ENCODE results near the gene GRWD1. TPM values are rescaled to one million over a fixed set of nuclear protein-coding genes. Genes with fewer than 3 reads are reported as not detected.
"Not testable (repeated sequence)": the region's sequence is repeated elsewhere in the genome, so short reads cannot be mapped to it uniquely, and the experiment has no call there.

Gene GRWD1
- total RNA-seq, 1 donor from 2014 or later, result 20.4 TPM

DNA sequence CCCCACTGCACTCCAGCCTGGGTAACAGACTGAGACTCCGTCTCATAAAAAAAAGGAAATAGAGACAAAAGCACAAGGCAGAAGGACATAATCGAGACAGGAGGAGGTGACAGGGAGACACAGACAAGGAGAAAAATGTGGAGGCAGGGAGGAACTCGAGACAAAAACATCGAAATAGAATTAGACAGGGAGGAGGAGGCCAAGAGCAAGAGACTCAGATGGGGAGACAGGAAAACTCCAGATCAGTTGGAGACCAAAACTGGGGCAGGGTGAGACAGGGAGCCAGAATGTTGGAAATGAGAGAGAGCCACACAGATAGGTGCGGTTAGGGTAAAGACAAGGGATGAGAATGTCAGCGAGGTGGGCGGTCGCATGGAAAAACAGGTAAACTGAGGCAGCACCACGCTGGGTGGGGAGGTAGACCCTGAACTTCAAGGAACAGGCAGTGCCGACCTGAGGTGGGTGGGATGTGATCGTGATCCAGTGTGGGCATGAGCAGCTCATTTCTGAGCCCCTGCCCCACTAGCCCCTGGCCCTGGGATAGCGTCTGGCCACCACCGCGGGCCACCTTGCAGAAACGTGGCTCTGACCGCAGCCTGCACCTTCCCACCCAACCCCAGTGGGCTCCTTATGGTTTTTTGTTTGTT lies 38.6 kb downstream of the GRWD1 start:
- intact Hi-C loops (cut with DNase I), result no loop called here
- TF ChIP-seq, protein P1, sequence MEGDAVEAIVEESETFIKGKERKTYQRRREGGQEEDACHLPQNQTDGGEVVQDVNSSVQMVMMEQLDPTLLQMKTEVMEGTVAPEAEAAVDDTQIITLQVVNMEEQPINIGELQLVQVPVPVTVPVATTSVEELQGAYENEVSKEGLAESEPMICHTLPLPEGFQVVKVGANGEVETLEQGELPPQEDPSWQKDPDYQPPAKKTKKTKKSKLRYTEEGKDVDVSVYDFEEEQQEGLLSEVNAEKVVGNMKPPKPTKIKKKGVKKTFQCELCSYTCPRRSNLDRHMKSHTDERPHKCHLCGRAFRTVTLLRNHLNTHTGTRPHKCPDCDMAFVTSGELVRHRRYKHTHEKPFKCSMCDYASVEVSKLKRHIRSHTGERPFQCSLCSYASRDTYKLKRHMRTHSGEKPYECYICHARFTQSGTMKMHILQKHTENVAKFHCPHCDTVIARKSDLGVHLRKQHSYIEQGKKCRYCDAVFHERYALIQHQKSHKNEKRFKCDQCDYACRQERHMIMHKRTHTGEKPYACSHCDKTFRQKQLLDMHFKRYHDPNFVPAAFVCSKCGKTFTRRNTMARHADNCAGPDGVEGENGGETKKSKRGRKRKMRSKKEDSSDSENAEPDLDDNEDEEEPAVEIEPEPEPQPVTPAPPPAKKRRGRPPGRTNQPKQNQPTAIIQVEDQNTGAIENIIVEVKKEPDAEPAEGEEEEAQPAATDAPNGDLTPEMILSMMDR (IDR thresholded peaks at IDR 0.05), result no peak
- TF ChIP-seq POLR2AphosphoS5 (IDR thresholded peaks at IDR 0.05; ENCODE audit: insufficient read depth in 1 of 2, low read depth in 1 of 2), result no peak
- TF ChIP-seq POLR2A (IDR thresholded peaks at IDR 0.05), result no peak
- Histone ChIP-seq H3K36me3 (no peaks in the 10 kb centered on the region), H3K9me3 (no peaks in the 10 kb centered on the region), H3K4me1 (peaks cover 26% of the 10 kb centered on the region), H3K27ac (no peak overlapping the region), H3K27me3 (no peaks in the 10 kb centered on the region), H3K4me3 (no peak overlapping the region)
- DNase-seq (ENCODE audit: extremely low spot score in 2 of 2), result no peak

DNA sequence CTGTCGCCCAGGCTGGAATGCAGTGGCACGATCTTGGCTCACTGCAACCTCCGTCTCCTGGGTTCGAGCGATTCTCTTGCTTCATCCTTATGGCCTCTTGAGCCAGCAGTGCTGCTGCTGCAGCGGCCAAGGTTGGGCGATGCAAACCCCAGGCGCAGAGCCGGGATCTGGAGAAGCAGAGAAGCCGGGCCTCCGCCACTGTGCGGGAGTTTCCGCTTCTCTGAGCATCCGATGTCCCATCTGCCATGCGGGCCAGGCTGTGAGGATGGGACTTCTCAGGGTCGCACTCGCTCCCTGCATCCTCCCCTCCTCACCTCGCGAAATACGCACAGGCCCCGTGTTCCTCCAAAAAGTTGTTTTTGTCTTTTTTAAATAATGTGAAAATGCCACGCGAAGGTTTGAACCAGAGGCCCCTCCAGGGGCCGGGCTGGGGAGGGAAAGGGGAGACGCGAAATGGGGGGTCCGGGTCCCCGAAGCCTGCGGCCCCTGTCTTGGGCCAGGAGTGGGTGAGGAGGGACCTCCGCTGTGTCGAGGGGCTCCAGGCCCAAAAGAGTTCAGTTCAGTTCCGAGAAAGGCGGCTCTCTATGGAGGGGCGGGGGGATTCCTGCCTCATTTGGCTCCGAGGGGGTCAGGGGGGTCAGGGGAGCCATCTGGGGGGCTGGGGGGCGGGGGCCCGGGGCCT lies 39.3 kb downstream of the GRWD1 start:
- intact Hi-C loops (cut with DNase I), result no loop called here
- no peak for TF ChIP-seq POLR2AphosphoS5 (IDR thresholded peaks at IDR 0.05; ENCODE audit: insufficient read depth in 1 of 2, low read depth in 1 of 2)
- no peak for TF ChIP-seq POLR2A (IDR thresholded peaks at IDR 0.05)
- TF ChIP-seq, protein P1 (IDR thresholded peaks at IDR 0.05), result no peak
- Histone ChIP-seq H3K4me3 (no peak overlapping the region), H3K36me3 (no peaks in the 10 kb centered on the region), H3K9me3 (no peaks in the 10 kb centered on the region), H3K4me1 (peaks cover 30% of the 10 kb centered on the region), H3K27me3 (no peaks in the 10 kb centered on the region), H3K27ac (no peak overlapping the region)
- DNase-seq (ENCODE audit: extremely low spot score in 2 of 2), result no peak

DNA sequence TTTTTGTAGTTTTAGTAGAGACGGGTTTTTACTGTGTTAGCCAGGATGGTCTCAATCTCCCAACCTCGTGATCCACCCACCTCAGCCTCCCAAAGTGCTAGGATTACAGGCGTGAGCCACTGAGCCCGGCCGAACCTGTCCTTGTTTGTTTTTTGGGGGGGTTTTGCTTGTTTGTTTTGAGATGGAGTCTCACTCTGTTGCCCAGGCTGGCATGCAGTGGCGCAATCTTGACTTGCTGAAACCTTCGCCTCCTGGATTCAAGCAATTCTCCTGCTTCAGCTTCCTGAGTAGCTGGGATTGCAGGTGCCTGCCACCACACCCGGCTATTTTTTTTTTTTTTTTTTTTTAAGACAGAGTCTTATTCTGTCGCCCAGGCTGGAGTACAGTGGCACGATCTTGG lies 40.9 kb downstream of the GRWD1 start:
- H3K27me3 ChIP-seq; H3K36me3 ChIP-seq; H3K4me3 ChIP-seq; DNase-seq (ENCODE audit: extremely low spot score in 2 of 2); intact Hi-C loops (cut with DNase I); H3K9me3 ChIP-seq; H3K27ac ChIP-seq: not testable (repeated sequence)
- peaks cover 36% of the 10 kb centered on the region for H3K4me1 ChIP-seq

DNA sequence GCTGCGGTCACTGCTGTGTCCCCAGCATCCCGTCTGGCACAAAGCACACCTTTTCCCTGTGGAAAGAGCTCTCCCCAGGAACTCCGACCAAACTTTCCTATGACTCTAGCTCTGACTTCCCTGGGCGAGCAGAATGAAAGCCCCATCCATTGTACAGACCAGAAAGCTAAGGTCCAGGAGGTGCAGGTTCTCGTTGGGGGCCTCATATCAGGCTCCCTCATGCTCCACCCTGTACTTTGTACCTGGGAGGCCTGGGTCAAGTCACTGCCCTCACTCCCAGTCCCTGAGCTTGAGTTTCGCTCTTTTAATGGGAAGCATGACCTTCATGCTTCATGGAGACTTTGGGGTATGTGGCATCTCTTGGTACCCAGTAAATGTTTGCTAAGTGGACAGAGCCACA lies 41.8 kb downstream of the GRWD1 start:
- TF ChIP-seq, protein P1 (IDR thresholded peaks at IDR 0.05), result no peak
- TF ChIP-seq POLR2AphosphoS5 (IDR thresholded peaks at IDR 0.05; ENCODE audit: insufficient read depth in 1 of 2, low read depth in 1 of 2) (no peak), POLR2A (IDR thresholded peaks at IDR 0.05) (no peak)
- H3K36me3 ChIP-seq, result no peaks in the 10 kb centered on the region
- H3K9me3 ChIP-seq, result no peaks in the 10 kb centered on the region
- intact Hi-C loops (cut with DNase I), result no loop called here
- no peak for DNase-seq (ENCODE audit: extremely low spot score in 2 of 2)
- H3K4me1 ChIP-seq, result peaks cover 36% of the 10 kb centered on the region
- no peak overlapping the region for H3K4me3 ChIP-seq
- no peaks in the 10 kb centered on the region for H3K27me3 ChIP-seq
- H3K27ac ChIP-seq, result peak overlapping the region; percentile 31

DNA sequence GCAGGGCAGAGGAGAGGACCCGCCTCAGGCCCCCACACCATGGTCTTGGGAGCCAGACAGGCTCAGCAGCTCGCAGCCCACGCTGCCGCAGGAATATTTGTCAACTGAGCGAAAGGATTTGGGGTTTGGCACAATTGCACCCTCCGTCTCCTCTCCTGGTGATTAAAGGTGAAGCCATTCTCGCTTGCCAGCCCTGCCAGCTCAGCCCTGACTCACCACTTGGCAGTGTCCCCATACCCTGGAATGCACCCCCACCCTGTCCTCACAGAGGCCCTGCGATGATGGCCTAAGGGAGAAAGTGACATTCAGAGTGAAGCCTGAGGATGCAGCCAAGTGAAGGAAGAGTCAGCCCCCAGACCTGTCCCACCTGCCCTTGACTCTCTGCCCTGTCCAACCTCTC lies 42.2 kb downstream of the GRWD1 start:
- intact Hi-C loops (cut with DNase I), result no loop called here
- no peak for DNase-seq (ENCODE audit: extremely low spot score in 2 of 2)
- TF ChIP-seq POLR2A (IDR thresholded peaks at IDR 0.05) (no peak), POLR2AphosphoS5 (IDR thresholded peaks at IDR 0.05; ENCODE audit: insufficient read depth in 1 of 2, low read depth in 1 of 2) (no peak)
- TF ChIP-seq, protein P1 (IDR thresholded peaks at IDR 0.05), result no peak
- Histone ChIP-seq H3K4me1 (peaks cover 40% of the 10 kb centered on the region), H3K27ac (peak overlapping the region; percentile 31), H3K9me3 (no peaks in the 10 kb centered on the region), H3K27me3 (no peaks in the 10 kb centered on the region), H3K4me3 (no peak overlapping the region), H3K36me3 (no peaks in the 10 kb centered on the region)

DNA sequence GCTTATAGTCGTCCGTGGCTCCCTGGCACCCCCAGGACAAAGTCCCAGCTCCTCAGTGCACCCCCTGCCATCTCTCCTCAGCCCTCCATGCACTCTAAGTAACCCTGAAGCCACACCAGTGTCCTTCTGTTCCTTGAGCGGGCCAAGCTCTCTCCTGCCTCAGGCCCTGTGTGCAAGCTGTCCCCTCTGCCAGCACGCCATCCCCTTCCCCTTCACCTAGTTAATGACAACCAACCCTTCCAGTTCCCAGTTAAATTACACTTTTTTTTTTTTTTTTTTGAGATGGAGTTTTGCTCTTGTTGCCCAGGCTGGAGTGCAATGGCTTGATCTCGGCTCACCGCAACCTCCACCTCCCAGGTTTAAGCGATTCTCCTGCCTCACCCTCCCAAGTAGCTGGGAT lies 42.7 kb downstream of the GRWD1 start:
- H3K36me3 ChIP-seq; DNase-seq (ENCODE audit: extremely low spot score in 2 of 2); H3K9me3 ChIP-seq; H3K27me3 ChIP-seq; H3K4me3 ChIP-seq; H3K27ac ChIP-seq; intact Hi-C loops (cut with DNase I): not testable (repeated sequence)
- H3K4me1 ChIP-seq, result peaks cover 41% of the 10 kb centered on the region

All from vagina (tissue), 2 donors.